Kidney (tissue), 14 donors: Measurements from ENCODE around the gene PLEKHG5. TPM values are rescaled to one million over a fixed set of nuclear protein-coding genes. Genes with fewer than 3 reads are reported as not detected.

Experiments
- DNase-seq, 5 donors: peaks; one replicate each; pipeline ENCODE4 v3.0.0-alpha.2; 2013 to 2020
- FAIRE-seq: peaks from 2 replicates; lab custom pipeline; 2012; peaks lifted over from hg19 to GRCh38; lab: Jason Lieb, UNC
- H3K27ac ChIP-seq, 2 donors: one replicate each; pipeline ENCODE4 v1.7.0; 2013; ENCODE audit warnings: low read depth in 2 of 2, low read length in 2 of 2, inconsistent platforms in 1 of 2
- H3K27me3 ChIP-seq: one replicate; pipeline ENCODE4 v1.7.1; 2013; ENCODE audit warnings: low read length, inconsistent platforms; ENCODE audit not compliant: control insufficient read depth, insufficient read depth
- H3K36me3 ChIP-seq, 3 donors: one replicate each; pipeline versions ENCODE4 v1.7.0 to v1.7.1; 2013; ENCODE audit warnings: low read length in 3 of 3, control low read depth in 1 of 3, inconsistent platforms in 1 of 3; ENCODE audit not compliant: insufficient read depth in 3 of 3, control insufficient read depth in 2 of 3
- H3K4me1 ChIP-seq, 3 donors: one replicate each; pipeline versions ENCODE4 v1.7.0 to v1.7.1; 2013; ENCODE audit warnings: low read length in 3 of 3, inconsistent platforms in 1 of 3, low read depth in 1 of 3; ENCODE audit not compliant: control insufficient read depth in 2 of 3, insufficient read depth in 2 of 3
- H3K4me3 ChIP-seq, 3 donors: one replicate each; pipeline versions ENCODE4 v1.7.0 to v1.8.1; 2013; ENCODE audit warnings: low read length in 3 of 3, control low read depth in 1 of 3, inconsistent platforms in 1 of 3
- H3K9ac ChIP-seq, 3 donors: one replicate each; pipeline versions ENCODE4 v1.7.0 to v1.7.1; 2013; ENCODE audit warnings: low read length in 3 of 3, control low read depth in 1 of 3, inconsistent platforms in 1 of 3
- H3K9me3 ChIP-seq, 3 donors: one replicate each; pipeline versions ENCODE4 v1.7.0 to v1.7.1; 2013; ENCODE audit warnings: low read length in 3 of 3, control low read depth in 1 of 3, inconsistent platforms in 1 of 3; ENCODE audit not compliant: control insufficient read depth in 2 of 3, insufficient read depth in 1 of 3
- intact Hi-C: fragments of 100-400 bp; cut with DNase I; formaldehyde crosslinking; loops from one replicate; pipeline ENCODE4 v1.11.1; 2022
- polyA plus RNA-seq: library from polyadenylated mRNA; stranded (reverse); fragments of 350-450 nt; fragmentation: Illumina TruSeq; extraction: RNeasy Lipid Tissue Mini Kit (QIAGEN cat#74804); gene quantifications from one replicate; pipeline ENCODE4 v1.2.3, GENCODE V29; 2014; ENCODE audit warnings: low read depth, low replicate concordance; ENCODE audit not compliant: insufficient read depth
- total RNA-seq: library from RNA; stranded (reverse); fragmentation: NEBNext Ultra II Directional; extraction: Animal tissue kit (Norgen Biotek cat#: 25700); gene quantifications from one replicate; pipeline ENCODE4 v1.2.1, GENCODE V29; 2021
- TF ChIP-seq, protein P1 (sequence below): IDR thresholded peaks from 3 replicates; pipeline ENCODE4 v1.5.1; 2012; ENCODE audit warnings: mild to moderate bottlenecking, moderate library complexity, borderline replicate concordance; ENCODE audit not compliant: insufficient read depth; ENCODE audit errors: extremely low read depth
- donor health status: control.
- donor health status: control.
- donor health status: control.
- donor health status: control.
- donor health status: control.
- donor health status: DM: yes; HTN: yes; CAD: no.
- donor health status: Normal renal cell carcinoma (clear cell type).

The PLEKHG5 gene
- total and polyA plus RNA-seq, 2 donors from 2014 or later = 4.4 to 14.0 TPM

DNA sequence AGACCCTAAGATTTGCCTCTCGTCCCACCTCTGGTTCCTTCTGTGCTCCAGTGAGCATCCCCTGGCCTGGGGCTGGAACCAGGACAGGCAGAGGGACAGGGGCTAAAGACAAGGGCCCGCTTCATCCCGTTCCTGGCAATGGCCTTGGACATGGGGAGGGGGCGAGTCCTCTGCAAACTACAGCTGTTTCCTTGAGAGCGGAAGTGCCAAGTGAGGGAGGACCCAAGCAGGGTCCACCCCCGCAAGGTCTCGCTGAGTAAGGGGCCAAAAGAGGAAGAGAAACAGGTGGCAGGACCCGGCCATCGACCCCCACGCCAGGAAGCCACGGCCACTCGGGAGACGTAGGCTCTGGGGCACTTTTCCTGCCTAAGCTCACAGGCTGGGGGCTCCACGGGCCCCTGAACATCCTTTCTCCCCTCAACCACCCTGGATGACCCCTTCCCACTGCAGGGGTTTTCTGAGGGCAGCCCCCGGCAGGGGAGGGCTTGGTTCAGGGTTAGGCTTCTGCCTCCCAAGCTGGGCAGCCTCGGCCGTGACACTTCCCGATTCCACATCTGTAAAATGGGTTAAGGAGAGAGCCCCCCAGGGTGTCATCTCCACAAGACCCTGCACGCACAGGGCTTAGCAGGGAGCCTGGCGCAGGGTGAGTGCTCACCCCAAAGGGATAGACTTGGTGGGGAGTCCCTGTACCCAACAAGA lies 17.9 kb upstream of the PLEKHG5 start:
- H3K4me3 ChIP-seq = no peak overlapping the region
- DNase-seq = peak in 4 of 5 donors; percentile 32 to 62 (median 58)
- TF ChIP-seq, protein P1, sequence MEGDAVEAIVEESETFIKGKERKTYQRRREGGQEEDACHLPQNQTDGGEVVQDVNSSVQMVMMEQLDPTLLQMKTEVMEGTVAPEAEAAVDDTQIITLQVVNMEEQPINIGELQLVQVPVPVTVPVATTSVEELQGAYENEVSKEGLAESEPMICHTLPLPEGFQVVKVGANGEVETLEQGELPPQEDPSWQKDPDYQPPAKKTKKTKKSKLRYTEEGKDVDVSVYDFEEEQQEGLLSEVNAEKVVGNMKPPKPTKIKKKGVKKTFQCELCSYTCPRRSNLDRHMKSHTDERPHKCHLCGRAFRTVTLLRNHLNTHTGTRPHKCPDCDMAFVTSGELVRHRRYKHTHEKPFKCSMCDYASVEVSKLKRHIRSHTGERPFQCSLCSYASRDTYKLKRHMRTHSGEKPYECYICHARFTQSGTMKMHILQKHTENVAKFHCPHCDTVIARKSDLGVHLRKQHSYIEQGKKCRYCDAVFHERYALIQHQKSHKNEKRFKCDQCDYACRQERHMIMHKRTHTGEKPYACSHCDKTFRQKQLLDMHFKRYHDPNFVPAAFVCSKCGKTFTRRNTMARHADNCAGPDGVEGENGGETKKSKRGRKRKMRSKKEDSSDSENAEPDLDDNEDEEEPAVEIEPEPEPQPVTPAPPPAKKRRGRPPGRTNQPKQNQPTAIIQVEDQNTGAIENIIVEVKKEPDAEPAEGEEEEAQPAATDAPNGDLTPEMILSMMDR = no peak
- no peak for FAIRE-seq
- H3K9me3 ChIP-seq = no peaks in the 10 kb centered on the region
- no peaks in the 10 kb centered on the region for H3K4me1 ChIP-seq
- no peak overlapping the region for H3K27ac ChIP-seq
- H3K36me3 ChIP-seq = no peaks in the 10 kb centered on the region
- no peak overlapping the region for H3K9ac ChIP-seq
- H3K27me3 ChIP-seq = no peaks in the 10 kb centered on the region
- intact Hi-C loops = no loop called here

DNA sequence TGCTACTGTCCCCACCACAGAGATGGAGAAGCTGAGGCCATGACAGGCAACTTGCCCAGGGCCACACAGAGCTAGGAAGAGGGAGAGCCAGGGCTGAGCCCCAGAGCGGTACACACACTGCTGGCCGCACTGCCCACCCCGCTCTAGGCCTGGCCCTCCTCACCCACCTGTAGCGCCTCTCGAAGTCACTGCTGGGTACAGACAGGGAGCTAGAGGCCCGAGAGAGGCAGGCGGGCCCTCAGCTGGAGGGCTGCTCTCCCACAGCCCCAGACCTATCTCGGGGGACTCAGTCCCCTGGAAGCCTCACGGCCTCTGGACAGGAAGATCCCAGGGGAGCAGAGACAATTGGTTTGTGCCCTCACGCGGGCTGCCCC lies 17.3 kb upstream of the PLEKHG5 start:
- H3K27ac ChIP-seq = no peak overlapping the region
- H3K27me3 ChIP-seq = no peaks in the 10 kb centered on the region
- no peak overlapping the region for H3K9ac ChIP-seq
- intact Hi-C loops = no loop called here
- no peak for DNase-seq
- TF ChIP-seq, protein P1 = no peak
- H3K4me3 ChIP-seq = no peak overlapping the region
- FAIRE-seq = no peak
- H3K36me3 ChIP-seq = no peaks in the 10 kb centered on the region
- H3K9me3 ChIP-seq = no peaks in the 10 kb centered on the region
- H3K4me1 ChIP-seq = no peaks in the 10 kb centered on the region

DNA sequence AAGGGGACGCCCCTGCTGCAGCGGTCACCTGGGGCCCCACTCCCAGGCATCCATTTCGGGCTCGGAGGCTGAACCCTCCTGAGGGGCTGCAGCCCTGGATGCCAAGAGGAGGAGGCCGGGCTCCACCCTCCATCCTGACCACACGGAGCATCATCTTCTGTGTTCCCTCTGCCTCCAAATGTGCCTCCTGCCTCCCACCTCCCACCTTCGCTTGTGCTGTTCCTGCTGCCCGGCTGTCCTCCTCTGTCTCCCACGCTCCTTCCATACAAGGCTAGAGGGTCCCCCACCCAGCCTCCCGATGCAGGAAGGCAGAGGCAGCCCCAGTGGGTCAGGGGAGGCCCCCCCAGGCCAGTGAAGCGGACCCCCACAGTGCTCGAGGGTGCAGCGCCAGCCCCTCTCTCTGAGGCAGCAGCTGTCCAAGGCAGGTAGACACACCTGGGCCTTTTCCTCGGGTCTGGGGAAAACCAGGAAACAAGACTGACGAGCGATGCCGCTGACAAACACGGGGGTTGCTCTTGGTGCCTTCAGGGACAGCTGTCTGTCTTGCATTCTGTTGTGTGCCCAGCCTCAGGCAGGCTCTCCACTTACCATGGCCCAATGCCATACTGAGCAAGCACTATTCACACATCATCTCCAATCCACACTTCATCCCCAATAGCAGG lies 16.8 kb upstream of the PLEKHG5 start:
- Histone ChIP-seq H3K36me3 (no peaks in the 10 kb centered on the region), H3K9ac (no peak overlapping the region), H3K27ac (no peak overlapping the region), H3K9me3 (no peaks in the 10 kb centered on the region), H3K27me3 (no peaks in the 10 kb centered on the region), H3K4me3 (no peak overlapping the region), H3K4me1 (no peaks in the 10 kb centered on the region)
- intact Hi-C loops = no loop called here
- DNase-seq = peak in 1 of 5 donors; percentile 43
- no peak for FAIRE-seq
- TF ChIP-seq, protein P1 = no peak
